Midbrain (tissue), 1 donor: Measurements from ENCODE around the gene CYB5A.

Experiments
- DNase-seq: peaks from one replicate; lab custom pipeline; 2025; lab: John Stamatoyannopoulos, UW

Gene CYB5A

GRCh38 chr18:74213429-74213828, 78.3 kb downstream of the CYB5A start:
- DNase-seq = no peak

GRCh38 chr18:74204526-74205152, 87.1 kb downstream of the CYB5A start:
- no peak for DNase-seq

GRCh38 chr18:74203811-74204210, 88.0 kb downstream of the CYB5A start:
- DNase-seq = no peak
